HG02678 (cell line): ENCODE results near the gene LIG1.

Experiments
- ATAC-seq: cut with Tn5 transposase; IDR thresholded peaks from one replicate; pipeline ENCODE4 v1.9.1; 2021; ENCODE audit warnings: mild to moderate bottlenecking, moderate library complexity; ENCODE audit not compliant: unreplicated experiment

LIG1 gene

GRCh38 chr19:48182434-48182833, 12.3 kb upstream of the LIG1 start:
- ATAC-seq, result no peak

GRCh38 chr19:48181505-48181904, 11.4 kb upstream of the LIG1 start:
- no peak for ATAC-seq

GRCh38 chr19:48176226-48176625, 6.1 kb upstream of the LIG1 start:
- ATAC-seq, result no peak

GRCh38 chr19:48175578-48175977, 5.4 kb upstream of the LIG1 start:
- ATAC-seq, result no peak

- ATAC-seq, result no peak
Measured at GRCh38 chr19:48174445-48175030, 4.4 kb upstream of the LIG1 start.

GRCh38 chr19:48171710-48172109, 1.6 kb upstream of the LIG1 start:
- no peak for ATAC-seq

- no peak for ATAC-seq
Measured at GRCh38 chr19:48170817-48171347, 738 bp upstream of the LIG1 start.

DNA sequence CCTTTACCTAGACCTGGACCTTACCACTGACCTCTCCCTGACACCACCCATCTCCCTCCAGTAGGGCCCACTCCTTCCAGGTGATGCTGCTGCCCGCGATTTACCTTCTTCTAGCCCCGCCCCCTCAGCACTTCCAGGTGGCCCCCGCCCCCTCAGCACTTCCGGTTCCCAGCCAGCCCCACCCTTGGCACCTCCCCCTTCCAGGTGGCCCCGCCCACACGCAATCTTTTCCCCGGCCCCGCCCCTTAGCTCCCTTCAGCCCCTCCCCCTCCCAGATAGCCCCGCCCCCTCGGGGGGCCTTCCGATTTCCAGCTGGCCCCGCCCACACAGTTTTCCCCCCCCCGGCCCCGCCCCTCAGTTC, 586 bp downstream of the LIG1 start:
- ATAC-seq, result peak; percentile 24

DNA sequence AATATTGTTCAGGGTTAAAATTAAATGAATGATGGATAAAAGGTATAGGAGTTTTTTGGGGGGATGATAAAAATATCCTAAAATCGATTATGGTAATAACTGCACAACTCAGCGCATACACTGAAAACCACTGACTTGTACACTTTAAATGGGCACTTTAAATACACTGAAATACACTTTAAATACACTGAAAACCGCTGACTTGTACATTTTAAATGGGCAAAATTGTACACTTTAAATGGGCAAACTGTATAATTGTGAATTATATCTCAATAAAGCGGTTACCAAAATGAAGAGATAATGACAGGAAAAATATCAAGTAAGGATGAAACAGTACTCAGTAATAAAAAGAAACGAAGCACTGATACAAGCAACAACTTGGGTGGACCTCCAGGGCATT, 1.5 kb downstream of the LIG1 start:
- no peak for ATAC-seq

- no peak for ATAC-seq
Measured at GRCh38 chr19:48158210-48158790, 11.8 kb downstream of the LIG1 start.

DNA sequence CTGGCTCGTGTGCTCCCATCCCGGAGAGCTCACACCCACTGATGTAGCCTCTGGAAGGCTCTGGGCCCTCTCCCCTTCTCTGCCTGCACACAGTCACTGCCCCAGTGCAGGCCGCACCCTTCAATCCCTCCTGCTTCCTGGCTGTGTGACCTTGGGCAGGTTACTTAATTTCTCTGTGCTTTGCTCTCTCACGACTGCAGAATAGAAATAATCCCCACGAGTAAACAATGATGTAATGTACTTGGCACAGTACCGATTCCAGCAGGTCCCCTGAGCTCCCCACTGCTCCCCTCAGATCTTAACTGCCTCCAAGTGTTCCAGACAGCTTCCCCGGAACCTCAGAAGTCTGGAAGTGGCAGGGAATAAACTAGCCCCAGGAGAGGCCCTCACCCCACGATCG, 16.1 kb downstream of the LIG1 start:
- no peak for ATAC-seq

GRCh38 chr19:48152551-48152950, 17.6 kb downstream of the LIG1 start:
- no peak for ATAC-seq

DNA sequence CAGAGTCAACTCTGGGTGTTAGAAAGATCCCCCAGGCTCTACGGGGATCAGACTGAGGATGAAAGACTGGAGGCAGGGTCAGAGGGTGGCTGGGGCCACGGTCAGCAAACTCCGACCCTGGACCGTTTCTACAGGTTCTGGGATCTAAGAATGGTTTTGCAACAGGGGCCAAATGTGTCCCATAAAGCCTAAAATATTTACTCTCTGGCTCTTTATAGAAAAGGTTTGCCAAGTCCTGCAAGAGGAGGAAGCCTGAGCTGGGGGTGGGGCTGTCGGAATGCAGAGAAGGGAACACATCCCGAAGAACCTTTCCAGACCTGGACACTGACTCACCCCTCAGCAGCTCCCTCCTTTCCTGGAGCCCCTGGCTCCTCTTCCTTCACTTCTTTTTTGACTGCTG, 20.7 kb downstream of the LIG1 start:
- ATAC-seq, result no peak

DNA sequence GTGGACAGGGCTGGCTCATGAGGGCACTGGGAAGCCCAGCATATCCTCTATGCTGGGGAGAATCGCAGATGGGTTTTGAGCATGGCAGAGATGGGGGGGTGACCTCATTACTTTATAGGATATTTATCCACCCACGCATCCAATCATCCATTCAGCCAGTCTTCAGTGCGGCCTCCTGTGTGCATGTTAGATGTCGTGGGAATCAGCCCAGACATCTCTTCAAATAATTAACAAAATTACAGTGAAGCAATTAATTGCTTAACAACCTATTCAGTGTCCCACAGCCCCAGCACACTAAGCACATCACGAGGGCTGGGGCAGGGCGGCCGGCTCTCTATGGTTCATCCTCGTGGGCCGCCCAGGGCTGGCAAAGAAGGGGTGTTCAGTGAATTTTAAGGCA, 21.6 kb downstream of the LIG1 start:
- no peak for ATAC-seq

DNA sequence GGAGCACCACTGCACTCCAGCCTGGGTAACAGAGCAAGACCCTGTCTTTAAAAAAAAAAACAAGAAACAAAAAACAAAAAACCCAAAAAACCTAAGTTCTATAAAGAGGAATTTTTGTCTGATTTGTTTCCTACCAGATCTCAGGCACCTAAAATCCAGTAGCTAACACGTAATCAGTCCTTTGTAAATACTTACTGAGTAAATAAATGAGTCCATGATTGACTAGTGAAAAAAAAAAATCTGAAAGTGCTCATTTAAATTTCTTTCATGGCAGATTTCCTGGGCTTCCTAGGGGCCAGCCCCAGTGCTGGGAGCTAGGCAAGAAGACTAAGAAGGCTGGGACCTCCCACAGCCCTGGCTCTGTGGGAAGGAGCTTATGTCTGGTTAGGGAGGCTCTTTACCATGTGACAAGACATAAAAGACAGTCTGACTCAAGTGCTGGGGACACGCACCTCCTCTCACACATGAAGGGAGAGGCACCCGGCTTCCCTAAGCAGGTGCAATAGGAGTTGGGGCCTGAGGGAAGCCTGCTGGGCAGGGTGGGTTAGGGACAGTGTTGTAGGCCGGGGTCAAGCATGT, 22.5 kb downstream of the LIG1 start:
- ATAC-seq, result no peak

DNA sequence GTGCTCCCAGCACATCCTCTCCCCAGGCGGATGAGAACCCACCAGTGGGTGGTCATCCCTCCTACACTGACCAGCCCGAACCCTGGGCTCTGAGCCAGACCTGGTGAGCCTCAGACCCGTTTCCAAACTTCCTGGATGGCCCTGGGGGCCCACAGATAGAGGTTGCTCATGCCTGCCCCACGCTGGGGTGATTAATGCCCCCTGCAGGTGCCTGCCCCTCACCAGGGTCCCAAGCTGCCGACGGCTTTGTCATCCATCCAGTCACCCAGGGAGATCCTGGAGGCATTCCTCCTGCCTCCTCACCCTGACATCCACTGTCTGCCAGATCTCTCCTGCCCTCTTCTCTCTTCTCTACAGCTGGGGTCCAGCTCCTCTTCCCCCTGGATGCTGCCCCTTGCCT, 31.1 kb downstream of the LIG1 start:
- ATAC-seq, result no peak

DNA sequence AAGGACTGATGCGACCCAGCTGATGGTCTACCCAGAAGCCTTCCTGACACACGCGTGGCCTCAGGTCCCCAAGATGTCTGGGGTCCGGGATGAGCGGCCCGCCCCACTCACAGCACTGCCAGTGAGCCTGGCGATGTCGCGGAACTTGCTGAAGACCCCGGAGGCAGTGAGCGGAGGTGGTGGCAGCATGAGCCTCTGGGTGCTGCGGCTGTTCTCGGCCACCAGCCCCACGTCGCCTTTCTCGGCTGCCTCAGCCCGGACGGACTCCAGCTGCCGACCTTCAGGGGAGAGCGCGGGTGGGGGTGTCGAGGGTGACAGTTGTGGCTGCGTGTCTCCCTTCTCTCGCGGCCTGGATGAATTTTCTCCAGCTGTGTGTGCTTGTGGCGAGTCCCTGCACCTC, 32.7 kb downstream of the LIG1 start:
- no peak for ATAC-seq

- no peak for ATAC-seq
Measured at GRCh38 chr19:48136547-48136946, 33.6 kb downstream of the LIG1 start.

- no peak for ATAC-seq
Measured at GRCh38 chr19:48135411-48135810, 34.7 kb downstream of the LIG1 start.

- ATAC-seq, result no peak
Measured at GRCh38 chr19:48133094-48133493, 37.0 kb downstream of the LIG1 start.

DNA sequence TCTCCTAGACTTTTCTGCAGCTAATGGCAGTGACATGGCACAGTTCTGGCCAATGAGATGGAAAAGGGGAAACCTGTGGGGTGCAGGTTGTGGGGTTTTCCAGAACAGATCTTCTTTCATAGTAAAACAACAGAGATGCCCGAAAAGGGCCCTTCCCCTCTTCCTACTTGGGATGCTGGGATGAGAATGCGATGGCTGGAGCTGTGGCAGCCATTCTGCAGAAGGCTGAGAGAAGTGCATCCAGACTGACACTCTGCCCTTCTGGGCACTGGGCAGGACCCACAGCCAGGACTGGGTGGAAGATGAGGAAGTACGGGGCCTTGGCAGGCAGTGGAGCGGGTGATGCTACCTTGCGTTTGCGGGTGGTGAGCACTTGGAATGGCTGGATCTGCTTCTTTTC, 42.6 kb downstream of the LIG1 start:
- no peak for ATAC-seq

GRCh38 chr19:48123907-48124651, 46.1 kb downstream of the LIG1 start:
- no peak for ATAC-seq
